ENCODE measurements around the gene FGFR1OP2.
"Not testable (repeated sequence)": the region's sequence is repeated elsewhere in the genome, so short reads cannot be mapped to it uniquely, and the experiment has no call there.

FGFR1OP2 gene

DNA sequence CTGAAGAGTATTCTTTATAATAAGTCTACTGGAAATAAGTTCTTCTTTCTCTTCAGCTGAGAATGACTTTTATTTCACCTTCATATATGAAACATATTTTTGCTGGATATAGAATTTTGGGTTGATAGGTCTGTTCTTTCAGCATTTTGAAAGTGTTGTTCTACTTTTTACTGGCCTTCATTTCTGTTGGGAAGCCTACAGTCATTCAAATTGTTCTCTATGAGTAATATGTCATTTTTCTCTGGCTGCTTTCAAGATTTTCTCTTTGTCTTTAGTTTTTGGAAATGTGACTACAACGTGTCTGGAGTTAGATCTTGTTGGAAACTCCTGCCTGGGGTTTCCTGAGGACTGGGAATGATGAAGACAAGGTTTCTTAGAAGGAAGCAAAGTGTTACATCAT is 10.0 kb downstream of the FGFR1OP2 start:
- DNase-seq = no peak

DNA sequence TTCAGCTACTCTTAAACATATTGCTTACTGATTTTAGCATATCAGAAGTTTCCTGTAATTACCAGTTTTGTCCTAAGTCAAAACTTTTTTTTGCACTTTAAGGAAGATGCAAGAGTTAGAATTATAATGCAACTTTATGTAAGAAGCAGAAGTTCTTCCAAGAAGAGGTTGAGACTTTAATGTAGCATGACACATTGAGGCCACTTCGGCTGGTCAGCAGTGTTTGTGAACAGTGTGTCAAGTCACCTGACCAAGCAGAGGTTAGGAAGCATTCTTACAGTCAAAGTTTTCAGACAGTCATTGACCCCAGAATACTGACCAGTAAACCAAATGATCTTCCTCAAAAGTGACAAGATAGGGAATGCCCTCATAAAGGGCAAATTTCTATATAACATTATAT is 15.2 kb downstream of the FGFR1OP2 start:
- no peak for DNase-seq

DNA sequence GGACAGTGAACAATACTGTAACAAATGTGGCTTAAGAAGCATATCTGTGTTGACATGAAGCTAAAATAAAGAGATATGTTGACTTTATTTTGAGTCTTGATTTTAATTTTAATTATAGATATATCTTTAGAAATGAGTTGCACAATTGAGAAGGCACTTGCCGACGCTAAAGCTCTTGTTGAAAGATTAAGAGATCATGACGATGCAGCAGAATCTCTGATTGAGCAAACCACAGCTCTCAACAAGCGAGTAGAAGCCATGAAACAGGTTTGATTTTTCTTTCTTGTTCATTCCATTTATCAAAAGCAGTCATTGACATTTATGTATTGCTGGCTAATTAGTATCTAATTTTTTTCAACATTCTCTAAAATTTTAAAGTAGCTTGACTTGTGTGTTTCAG is 15.8 kb downstream of the FGFR1OP2 start:
- DNase-seq = no peak

DNA sequence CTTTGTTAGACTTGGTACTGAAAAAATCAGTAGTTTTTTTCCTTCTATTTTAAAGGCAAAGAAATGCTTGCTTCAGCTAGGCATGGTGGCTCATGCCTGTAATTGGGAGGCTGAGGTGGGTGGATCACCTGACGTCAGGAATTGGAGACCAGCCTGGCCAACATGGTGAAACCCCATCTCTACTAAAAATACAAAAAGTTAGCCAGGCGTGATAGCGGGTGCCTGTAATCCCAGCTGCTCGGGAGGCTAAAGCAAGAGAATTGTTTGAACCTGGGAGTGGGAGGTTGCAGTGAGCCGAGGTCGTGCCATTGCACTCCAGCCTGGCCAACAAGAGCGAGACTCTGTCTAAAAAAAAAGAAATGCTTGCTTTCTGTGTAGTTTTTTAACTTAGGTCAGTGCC is 23.1 kb downstream of the FGFR1OP2 start:
- DNase-seq = not testable (repeated sequence)

DNA sequence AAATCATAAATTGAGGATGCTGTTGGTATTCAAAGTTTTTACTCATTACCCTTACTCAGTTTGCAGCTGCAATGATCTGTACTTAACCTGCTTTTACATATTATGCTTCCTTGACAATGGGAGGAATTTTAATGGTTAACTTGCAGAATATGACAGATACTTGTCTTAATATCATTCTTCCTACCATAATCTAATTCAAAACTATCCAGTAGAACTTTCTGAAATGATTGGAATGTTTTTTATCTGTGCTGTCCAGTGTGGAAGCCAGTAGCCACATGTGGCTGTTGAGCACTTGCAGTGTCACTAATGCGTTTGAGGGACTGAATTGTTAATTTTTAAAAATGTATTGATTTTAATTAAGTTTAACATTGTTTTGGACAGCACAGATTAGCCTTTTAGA is 23.5 kb downstream of the FGFR1OP2 start:
- DNase-seq = no peak

DNA sequence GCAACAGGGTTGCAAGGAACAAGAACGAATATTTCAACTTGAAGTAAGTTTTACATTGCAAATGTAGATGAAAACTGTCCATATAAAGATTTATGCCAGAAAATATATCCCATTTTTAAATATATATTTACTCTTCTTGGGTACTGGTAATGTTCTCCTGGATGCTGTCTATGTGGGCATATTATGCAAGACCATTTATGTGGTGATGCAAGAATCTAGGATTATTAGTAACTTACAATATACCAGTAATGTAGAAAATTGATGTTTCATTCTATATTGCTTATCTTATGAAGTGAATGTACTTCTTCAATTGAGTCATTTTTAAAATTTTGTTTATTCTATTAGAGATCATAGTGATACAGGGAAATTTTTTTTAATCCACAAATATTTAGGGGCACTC is 25.1 kb downstream of the FGFR1OP2 start:
- no peak for DNase-seq

DNA sequence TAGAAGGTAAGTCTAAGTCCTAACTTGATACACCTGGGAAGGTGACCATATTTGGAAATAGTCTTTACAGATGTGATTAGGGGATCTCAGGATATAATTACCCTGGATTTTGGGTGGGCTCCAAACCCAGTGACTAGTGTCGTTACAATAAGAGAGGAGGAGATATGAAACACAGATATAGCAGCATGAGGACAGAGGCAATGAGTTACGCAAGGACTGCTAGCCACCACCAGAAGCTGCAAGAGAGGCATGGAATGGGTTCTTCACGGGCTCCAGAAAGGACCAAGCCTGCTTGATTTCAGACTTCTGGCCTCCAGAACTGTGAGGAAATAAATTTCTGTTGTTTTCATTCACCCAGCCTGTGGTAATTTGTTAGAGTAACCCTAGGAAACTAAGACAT is 28.6 kb downstream of the FGFR1OP2 start:
- no peak for DNase-seq

DNA sequence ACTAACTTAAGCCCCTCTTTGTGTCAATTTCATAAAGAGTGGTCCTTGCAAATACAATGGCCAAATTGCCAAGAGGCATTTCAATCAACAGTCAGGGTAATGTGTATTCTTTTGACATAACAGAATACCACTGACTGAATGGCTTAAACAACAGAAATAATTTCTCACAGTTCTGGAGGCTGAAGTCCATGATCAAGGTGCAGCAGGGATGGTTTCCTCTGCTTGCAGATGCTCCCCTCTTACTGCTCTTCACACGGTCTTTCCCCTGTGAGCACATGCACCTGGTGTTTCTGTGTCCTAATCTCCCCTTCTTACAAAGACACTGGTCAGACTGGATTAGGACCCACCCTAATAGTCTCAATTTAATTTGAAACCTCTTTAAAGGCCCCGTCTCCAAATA is 31.9 kb downstream of the FGFR1OP2 start:
- DNase-seq = no peak

DNA sequence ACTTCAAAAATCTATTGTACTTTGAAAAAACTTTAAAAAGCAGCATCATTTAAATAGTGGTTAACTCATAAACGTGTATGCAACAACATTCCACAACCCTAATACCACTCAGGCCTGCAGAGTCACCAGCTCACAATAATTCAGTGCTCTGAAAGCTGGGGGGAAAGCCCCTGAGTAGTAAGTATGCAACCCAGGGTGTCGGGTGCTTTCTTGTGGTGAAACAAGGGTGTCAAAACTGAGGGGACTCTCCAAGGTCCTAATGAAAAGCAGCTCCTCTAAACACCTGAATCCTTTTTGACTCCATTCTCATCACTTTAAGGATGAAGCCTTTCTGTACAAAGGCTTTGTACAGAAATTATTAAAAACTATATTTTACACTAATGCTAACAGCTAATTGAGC is 33.7 kb downstream of the FGFR1OP2 start:
- peak; percentile 63 for DNase-seq

DNA sequence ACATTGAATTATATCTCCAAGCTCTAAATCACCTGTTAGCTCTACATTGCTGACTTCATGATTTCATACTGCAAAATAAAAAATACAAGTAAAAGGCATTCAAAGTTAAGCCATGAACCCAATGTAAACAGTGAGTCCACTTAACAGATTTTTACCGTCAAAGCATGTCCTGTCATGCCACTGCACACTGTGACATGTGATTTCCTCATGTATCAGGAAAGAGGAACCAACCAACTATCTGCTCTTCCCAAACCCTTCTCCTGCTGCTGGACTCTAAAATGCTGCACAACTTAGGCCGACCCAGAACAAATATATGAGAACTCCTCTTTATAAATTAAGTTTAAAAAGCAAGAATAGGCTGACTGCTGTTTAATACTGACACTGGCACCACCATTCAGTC is 38.4 kb downstream of the FGFR1OP2 start:
- no peak for DNase-seq

DNA sequence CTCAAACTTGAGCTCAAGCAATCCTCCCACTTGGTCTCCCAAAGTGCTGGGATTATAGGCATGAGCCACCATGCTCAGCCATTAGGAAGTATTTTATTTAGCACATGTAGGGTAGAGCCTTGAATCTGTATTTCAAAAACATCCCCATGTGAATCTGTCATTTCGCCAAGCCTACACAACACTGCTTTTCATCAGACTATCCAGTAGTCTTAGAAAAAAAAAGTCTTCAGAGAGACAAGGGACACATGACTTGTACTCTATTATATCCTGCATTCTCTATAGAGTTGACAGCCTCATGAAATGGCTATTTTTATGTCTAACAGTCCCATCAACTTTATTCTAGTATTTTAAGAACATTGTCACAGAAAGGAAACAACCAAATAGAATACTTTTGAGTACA is 40.5 kb downstream of the FGFR1OP2 start:
- no peak for DNase-seq

DNA sequence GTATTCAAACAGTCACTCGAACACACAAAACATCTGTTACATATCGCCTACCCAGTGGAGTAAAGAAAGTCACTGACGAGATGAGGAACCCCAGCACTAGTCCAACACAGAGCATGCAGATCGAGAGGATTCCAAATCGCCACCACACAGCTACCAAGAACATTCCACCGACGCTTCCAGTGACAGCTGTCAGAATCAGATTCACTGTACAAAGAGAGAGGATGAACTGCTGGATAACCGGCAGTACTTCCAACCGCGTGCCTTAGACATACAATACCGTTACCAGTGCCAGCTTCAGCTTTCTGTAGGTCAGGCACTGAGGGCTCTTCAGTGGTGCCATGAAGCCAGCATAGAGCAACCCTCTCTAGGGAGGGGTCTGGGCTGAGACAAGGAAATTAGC is 41.5 kb downstream of the FGFR1OP2 start:
- no peak for DNase-seq

DNA sequence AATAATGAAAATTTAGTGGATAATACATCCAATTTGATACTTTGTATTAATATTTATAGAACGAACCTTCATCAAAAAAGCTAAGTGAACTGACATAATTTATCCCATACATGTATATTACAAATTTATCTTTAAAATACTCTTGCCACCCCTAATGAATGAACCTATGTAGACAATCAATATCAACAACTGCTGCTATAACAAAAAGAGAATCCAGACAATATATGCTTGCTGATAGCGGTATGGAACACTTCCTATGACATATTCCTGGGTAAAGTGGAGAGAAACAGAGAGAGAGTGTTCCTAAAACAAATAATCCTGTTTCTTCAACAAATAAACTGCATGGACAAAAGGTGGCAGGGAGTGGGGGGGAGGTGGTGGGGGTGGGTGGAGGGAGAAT is 44.6 kb downstream of the FGFR1OP2 start:
- no peak for DNase-seq

DNA sequence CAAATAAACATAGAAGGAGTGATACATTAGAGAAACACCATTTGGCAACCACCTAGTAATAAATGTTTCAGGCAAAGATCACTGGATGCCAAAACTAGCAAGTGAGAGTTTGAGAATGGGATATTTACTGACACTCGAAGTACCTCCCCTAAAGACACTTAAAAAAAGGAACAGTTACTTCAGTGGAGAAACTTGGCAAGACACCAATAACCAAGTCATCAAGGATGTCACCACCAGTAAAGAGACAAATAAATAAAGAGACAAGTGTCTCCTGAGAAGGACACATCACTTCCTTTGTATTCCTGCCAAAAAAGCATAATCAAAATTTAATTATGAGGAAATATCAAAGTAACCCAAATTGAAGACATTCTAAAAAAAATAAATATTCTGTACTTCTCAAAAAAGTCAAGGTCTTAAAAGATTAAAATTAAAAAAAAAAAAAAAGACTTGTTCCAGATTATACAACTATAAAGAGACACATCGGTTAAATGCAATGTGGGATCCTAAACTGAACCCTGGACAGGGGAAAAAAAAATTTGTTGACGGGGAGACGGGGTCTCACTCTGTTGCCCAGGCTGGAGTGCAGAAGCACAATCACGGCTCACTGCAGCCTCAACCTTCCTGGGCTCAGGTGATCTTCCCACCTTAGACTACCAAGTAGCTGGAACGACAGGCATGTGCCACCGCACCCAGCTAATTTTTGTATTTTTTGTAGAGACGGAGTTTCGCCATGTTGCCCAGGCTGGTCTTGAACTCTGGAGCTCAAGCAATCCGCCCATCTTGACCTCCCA is 49.6 kb downstream of the FGFR1OP2 start:
- DNase-seq = no peak

DNA sequence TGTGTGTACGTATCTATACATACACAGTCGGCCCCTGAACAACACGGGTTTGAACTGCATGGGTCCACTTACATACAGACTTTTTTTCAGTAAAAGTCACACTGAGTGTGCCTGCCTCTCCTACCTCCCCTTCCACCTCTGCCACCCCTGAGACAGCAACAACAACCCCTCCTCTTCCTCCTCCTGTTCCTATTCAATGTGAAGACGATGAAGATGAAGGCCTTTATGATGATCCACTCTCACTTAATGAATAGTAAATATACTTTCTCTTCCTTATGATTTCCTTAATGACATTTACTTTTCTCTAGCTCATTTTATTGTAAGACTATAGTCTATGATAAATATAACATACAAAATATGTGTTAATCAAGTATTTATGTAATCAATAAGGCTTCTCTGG is 50.4 kb downstream of the FGFR1OP2 start:
- DNase-seq = no peak

DNA sequence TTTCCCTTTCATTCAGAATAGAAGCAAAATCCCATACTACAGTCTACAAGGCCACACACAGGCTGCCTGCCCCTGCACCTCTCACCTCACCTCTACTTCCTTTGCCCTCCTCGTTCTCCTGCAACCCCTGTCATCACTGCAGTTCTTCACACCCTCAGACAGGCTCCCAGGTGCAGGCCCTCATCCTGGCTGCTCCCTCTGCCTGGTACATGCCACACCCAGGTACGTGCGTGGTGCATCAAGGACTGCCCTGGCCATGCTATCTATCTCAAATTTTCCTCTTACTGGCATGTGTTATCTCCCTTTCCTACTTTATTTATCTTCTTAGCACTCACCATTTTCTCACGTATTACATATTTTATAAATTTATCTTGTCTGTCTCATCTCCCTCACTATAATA is 51.6 kb downstream of the FGFR1OP2 start:
- DNase-seq = no peak

DNA sequence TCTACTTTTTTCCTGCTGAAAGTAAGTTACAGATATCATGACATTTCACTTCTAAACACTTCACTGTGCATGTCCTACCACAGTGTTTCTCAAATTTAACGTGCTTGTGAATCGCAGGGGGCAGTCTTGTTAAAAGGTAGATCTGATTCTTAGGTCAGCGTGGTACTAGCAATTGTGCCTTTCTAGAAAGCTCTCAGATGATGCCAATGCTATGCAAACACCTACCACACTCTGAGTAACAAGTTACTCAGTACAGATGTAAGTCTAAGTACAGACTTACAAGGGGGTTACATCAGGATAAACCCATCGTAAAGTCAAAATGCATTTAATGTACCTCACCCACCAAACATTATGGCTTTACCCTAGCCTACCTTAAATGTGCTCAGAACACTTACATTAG is 53.6 kb downstream of the FGFR1OP2 start:
- DNase-seq = no peak

DNA sequence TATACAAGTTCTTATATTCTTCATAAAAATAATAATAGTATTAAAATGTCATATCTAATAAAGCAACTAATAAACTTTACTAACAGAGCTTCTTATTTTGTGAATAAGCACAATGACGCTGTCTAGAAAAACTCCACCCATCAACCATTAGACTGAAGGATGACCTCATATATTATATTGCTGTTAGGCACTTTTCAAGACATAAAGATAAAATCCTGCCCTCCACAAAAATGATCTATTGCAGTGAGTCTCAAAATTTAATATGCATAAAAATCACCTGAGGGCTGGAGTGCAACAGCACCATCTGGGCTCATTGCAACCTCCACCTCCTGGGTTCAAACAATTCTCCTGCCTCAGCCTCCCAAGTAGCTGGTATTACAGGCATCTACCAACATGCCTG is 55.8 kb downstream of the FGFR1OP2 start:
- no peak for DNase-seq

DNA sequence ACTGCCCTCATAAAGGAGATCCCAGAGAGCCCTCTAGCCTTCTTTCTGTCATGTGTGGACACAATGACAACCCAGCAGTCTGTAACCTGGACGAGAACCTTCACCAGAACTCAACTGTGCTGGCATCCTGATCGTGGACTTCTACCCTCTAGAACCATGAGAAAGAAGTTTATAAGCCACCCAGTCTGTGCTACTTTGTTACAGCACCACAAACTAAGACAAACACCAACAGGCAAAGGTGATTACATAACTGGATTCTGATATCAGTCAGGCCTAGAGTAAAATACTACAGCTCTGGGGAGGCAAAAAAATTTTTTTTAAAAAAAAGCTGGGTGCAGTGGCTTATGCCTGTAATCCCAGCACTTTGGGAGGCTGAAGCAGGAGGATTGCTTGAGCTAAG is 57.4 kb downstream of the FGFR1OP2 start:
- no peak for DNase-seq

DNA sequence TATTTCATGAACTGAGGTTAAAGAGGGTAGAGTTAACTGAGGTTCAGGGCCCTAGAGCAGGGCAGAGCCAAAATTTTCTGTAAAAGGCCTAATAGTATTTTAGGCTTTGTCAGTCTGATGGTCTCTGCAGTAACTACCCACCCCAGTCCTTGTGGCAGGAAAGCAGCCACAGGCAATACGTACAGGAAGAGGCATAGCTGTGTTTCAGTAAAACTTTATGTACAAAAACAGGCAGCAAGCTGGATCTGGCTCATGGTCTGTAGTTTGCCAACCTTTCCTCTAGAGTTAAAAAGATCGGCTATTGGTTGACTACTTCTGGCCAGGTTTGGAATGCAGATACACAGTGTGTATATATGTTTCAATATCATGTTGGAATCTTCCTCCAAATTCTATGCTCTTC is 58.7 kb downstream of the FGFR1OP2 start:
- DNase-seq = no peak

DNA sequence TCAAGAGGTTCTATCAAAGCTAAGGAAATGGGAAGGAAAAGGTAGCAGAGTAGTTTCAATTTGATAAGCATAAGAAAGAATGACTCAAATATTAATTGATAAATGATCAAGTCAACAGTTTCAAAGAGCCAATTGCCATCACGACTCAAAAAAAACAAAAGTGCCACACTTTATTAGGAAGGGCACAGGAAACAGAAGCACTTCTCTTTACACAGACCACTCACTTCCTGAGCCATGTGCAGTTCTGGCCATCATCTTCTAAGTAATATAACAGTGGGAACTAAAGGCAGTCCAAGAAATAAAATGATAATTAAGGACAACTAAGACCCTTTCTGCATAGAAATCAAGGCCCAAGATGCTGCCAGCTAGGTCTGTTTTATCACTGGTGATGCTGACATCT is 62.7 kb downstream of the FGFR1OP2 start:
- DNase-seq = no peak

DNA sequence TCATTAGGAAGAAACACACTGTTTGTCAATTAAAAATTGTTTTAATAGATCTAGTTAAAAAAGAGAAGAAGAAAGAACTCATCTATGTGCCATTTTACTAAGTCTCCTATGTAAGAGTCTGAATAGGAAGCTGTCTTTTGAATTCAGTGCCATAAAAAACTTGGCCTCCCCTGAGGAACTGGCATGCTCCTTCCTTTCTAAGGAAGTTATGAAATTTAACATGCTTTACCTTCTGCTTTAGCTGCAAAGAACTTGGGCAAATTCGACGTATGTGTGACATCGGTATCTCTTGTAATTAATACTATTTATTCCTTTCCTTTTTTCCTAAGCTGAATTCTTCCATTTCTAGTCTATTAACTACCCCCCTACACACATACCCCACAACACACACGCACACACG is 63.4 kb downstream of the FGFR1OP2 start:
- DNase-seq = no peak

DNA sequence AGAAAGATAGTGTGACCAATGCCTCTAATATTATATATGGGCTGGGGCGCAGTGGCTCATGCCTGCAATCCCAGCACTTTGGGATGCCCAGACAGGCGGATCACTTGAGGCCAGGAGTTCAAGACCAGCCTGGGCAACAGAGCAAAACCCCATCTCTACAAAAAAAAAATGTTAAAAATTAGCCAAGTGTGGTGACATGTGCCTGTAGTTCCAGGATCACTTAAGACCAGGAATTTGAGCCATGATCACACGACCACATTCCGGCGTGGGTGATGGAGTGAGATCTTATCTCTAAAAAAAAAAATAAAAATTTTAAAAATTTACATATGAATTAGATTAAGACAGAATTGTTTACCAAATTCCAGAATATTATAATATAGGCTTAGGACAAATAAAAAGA is 63.9 kb downstream of the FGFR1OP2 start:
- DNase-seq = no peak

DNA sequence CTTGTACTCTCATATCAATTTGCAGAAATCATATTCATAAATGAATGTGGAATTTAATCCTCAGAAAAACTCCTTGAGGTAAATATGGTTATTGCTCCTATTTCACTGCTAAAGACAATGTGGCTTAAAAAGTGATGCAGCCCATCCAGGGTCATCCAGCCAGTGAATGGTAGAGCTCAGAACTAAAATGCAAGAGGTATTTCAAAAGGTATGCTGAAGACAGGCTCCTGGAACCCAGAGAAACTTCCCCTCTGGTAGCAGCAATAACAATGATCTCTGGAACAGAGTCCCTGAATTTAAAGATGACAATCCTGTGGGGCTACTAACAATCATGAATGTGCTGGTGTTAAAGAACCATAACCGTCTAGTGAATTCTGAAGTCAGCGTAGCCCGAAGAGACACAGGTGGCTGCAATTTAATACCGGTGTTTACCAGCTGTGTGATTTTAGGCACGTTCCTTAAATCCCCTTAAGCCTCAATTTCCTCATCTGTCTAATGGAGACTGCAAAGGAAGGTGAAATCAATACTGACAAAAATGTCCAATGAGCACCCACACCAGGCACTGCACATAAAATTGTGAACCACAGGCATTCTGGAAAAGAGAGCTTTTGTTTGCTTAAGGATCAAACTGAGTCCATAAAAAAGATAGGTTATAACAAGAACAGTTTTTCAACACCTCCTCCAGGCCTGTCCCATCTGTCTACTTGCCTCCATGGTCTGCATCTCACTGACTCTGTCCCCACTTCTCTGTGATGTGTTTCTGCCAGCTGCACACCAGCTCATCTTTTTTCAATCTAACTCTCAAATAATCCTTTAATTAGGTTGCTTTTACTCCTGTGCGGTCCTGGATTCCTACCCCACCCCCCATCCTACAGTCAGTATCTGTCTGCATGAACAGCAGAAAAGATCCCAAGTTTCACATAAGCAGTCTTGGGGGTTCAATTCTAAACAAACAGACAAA is 65.4 kb downstream of the FGFR1OP2 start:
- no peak for DNase-seq

Measured in stimulated activated naive CD4-positive, alpha-beta T cell treated with Interleukin-2 at 50 U/mL for 16 hours (primary cell).